Kidney epithelial cell (primary cell): ENCODE data around the gene SLC23A3. TPM values are rescaled to one million over a fixed set of nuclear protein-coding genes. Genes with fewer than 3 reads are reported as not detected.
A peak's percentile ranks its signal among the peaks of the same experiment; 100 is the strongest.

Experiments
- DNase-seq: peaks from one replicate; pipeline ENCODE4 v3.0.0-alpha.2; 2010; ENCODE audit warnings: low read depth
- H3K27me3 ChIP-seq: 2 replicates; pipeline ENCODE4 v1.6.0; 2011; ENCODE audit warnings: low read length; ENCODE audit not compliant: control insufficient read depth, insufficient read depth
- H3K36me3 ChIP-seq: 2 replicates; pipeline ENCODE4 v1.5.1; 2011; ENCODE audit warnings: low read length; ENCODE audit not compliant: control insufficient read depth, insufficient read depth
- H3K4me3 ChIP-seq: 2 replicates; pipeline ENCODE4 v1.5.1; 2011; ENCODE audit warnings: low read depth, mild to moderate bottlenecking, control low read depth, low read length
- CTCF ChIP-seq: IDR thresholded peaks from 2 replicates; pipeline ENCODE4 v1.5.1; 2011; ENCODE audit warnings: mild to moderate bottlenecking, moderate library complexity, low read length, control low read depth, inconsistent platforms; ENCODE audit not compliant: insufficient read depth, poor library complexity, severe bottlenecking
- total RNA-seq: library from RNA; depleted of rRNA; stranded (reverse); fragments of >200 nt; gene quantifications from 2 replicates; pipeline ENCODE4 v1.2.3, GENCODE V29; 2015

SLC23A3 gene
- 0.84 and 1.2 TPM in 2 replicates for total RNA-seq

GRCh38 chr2:219169930-219170654 is at the start of gene SLC23A3:
Gene SLC23A3, minus strand, starts transcription at chr2:219170029. Its CDS starts 45 bp downstream, at chr2:219169984.
- no peak for DNase-seq
- Histone ChIP-seq H3K36me3 (no peaks in the 10 kb centered on the region), H3K27me3 (no peaks in the 10 kb centered on the region), H3K4me3 (no peak within 1 kb of the TSS)
- no peak for TF ChIP-seq CTCF

- H3K27me3 ChIP-seq = no peaks in the 10 kb centered on the region
- peak within 1 kb of the TSS; percentile 43 for H3K4me3 ChIP-seq
- DNase-seq = no peak
- TF ChIP-seq CTCF = no peak
- peaks cover 2% of the 10 kb centered on the region for H3K36me3 ChIP-seq
These were observed 49.2 kb upstream of the SLC23A3 start, which contains the start of gene ABCB6 for GRCh38 chr2:219218732-219219701. Gene ABCB6, minus strand, starts transcription at chr2:219218958. Its CDS starts 285 bp downstream, at chr2:219218673.

- no peak for TF ChIP-seq CTCF
- Histone ChIP-seq H3K27me3 (no peaks in the 10 kb centered on the region), H3K4me3 (peak overlapping the region; percentile 43), H3K36me3 (peaks cover 2% of the 10 kb centered on the region)
- DNase-seq = no peak
These were observed 48.4 kb upstream of the SLC23A3 start for GRCh38 chr2:219218217-219218731.

- no peak for DNase-seq
- Histone ChIP-seq H3K27me3 (no peaks in the 10 kb centered on the region), H3K4me3 (no peak overlapping the region), H3K36me3 (peaks cover 3% of the 10 kb centered on the region)
- TF ChIP-seq CTCF = no peak
These were observed 46.7 kb upstream of the SLC23A3 start for GRCh38 chr2:219216535-219216915.

- no peak for DNase-seq
- no peak overlapping the region for H3K4me3 ChIP-seq
- TF ChIP-seq CTCF = no peak
- no peaks in the 10 kb centered on the region for H3K27me3 ChIP-seq
- peaks cover 3% of the 10 kb centered on the region for H3K36me3 ChIP-seq
These were observed 46.2 kb upstream of the SLC23A3 start for GRCh38 chr2:219215871-219216534.
